ENCODE data around the gene CD99.

DNA sequence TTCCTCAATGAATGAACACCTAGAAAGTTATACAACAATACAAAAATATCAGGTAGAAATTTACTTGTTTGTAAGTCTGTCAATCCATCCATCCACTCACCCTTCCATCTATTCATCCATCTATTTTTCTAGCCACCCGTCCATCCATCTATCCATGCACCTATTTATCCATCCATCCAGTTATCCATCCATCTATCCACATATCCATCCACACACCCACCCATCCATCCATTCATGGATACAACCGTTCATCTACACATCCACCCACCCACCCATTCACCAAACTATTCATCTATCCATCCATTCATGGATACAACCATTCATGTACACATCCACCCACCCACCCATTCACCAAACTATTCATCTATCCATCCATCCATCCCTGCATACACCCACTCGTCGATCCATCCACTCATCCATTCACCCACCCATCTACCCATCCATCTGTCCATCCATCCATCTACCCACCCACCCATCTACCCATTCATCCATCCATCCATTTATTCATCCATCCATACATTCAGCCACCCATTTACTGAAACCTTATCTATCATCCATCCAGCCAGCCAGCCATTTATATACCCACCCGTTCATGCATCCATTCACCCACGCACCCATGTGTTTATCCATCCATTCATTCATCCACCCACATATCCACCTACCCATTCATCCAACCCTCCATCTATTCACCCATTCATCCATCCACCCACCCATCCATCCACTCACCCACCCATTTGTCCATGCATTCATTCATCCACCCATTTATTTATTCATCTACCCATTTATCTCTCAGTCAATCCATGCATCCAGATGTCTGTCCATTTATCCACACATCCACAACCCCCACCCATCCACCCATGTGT, 10.4 kb upstream of the CD99 start:
- no peak for TF ChIP-seq CTCF (IDR thresholded peaks at IDR 0.05; ENCODE audit: low read depth, low read length)
- TF ChIP-seq EZH2phosphoT487 (IDR thresholded peaks at IDR 0.05; ENCODE audit: low read depth), result no peak

Measured in OCI-LY3 (cell line).